Stimulated activated naive CD4-positive, alpha-beta T cell treated with Interleukin-2 at 50 U/mL for 16 hours (primary cell): ENCODE results near the gene EFEMP1.
"Not testable (repeated sequence)": the region's sequence is repeated elsewhere in the genome, so short reads cannot be mapped to it uniquely, and the experiment has no call there.

ENCODE experiments used
- DNase-seq: peaks from one replicate; lab custom pipeline; 2025; lab: John Stamatoyannopoulos, UW

EFEMP1 gene

GRCh38 chr2:55865096-55865835 is 58.3 kb downstream of the EFEMP1 start:
- DNase-seq = no peak

GRCh38 chr2:55864351-55865084 is 59.1 kb downstream of the EFEMP1 start:
- no peak for DNase-seq

DNA sequence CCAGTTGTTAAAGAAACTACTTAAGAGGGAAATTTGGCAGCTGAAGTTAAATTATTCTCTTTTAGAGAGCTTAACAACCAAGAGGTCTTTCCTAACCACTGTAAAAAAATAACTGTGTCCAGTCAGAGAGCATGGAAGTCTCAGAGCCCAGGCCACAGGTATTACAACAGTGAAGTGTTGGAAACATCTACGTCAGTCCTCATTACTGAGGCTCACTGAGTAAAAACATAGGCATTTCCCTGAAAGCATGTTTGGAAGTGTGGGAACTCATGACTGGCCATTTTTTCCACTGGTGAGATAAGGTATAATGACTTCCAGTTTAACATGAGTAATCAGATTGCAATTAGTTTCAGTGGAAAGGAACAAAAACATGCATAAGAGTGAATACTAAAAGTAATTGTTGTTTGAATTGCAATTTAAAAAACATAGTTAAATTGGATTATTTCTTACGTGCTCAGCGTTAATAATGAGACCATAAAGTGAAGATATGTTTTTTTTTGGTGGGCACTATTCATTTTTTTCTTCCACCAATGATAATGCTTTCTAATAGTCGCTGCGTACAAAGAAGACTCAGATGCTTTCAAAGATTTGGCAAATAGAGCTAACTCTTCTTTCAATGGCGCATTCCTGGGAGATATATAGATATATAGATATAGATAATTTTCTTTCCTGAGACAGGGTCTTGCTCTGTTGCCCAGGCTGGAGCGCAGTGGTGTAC is 60.8 kb downstream of the EFEMP1 start:
- no peak for DNase-seq

DNA sequence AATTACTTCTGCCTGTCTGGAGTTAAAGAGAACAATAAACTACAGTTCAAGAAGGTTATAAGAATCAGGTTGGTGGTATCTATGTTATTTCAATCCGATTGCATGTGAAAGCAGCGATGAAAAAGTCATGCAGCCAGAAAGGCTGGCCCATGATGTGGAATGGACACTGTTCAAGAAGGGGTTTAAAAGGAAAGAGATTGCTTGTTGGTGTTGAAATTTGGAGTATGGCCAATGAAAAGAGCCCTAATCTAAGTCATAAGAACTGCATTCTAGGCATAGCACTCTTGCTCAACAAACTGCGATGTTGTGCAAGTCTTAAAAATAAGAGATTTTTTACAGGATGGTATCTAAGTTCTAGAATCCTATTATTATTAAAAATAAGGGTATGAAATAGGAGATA is 61.3 kb downstream of the EFEMP1 start:
- no peak for DNase-seq

DNA sequence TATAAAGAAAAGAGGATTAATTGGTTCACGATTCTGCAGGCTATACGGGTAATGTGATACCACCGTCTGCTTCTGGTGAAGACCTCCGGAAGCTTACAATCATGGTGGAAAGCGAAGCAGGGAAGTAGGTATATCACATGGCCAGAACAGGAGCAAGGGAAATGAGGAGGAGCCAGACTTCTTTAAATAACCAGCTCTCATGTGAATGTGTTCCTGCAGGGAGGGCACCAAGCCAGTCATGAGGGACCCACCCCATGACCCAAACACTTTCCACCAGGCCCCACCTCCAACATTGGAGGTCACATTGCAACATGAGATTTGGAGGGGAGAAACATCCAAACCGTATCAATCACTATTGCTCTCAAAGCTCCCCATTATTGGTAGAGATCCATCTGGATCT is 61.8 kb downstream of the EFEMP1 start:
- no peak for DNase-seq

GRCh38 chr2:55860832-55861231 is 62.8 kb downstream of the EFEMP1 start:
- DNase-seq = no peak

GRCh38 chr2:55859875-55860274 is 63.7 kb downstream of the EFEMP1 start:
- DNase-seq = no peak

GRCh38 chr2:55857766-55858165 is 65.8 kb downstream of the EFEMP1 start:
- no peak for DNase-seq

DNA sequence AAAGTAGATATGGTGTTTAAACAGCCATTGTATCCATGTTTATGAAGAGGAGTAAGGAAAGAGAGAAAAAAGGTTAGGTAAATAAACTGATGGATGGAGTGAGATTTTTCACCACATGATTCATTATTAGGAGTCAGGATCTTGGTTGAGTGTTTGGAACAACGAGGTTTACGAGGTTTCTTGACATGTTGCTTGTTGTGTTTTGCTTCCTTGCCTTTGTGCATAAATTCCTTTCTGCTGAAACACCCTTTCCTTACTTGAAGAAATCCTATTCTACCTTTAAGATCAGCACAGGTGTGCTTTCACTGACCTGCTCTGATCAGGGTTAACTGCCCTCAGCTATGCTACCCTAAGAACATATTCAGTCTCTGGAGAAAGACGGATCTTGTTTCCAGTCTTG is 66.6 kb downstream of the EFEMP1 start:
- DNase-seq = no peak

- no peak for DNase-seq
These were observed 75.5 kb downstream of the EFEMP1 start for GRCh38 chr2:55848096-55848495.

- no peak for DNase-seq
These were observed 77.2 kb downstream of the EFEMP1 start for GRCh38 chr2:55846426-55846825.

- DNase-seq = no peak
These were observed 78.6 kb downstream of the EFEMP1 start for GRCh38 chr2:55844986-55845385.

- DNase-seq = no peak
These were observed 79.6 kb downstream of the EFEMP1 start for GRCh38 chr2:55843994-55844345.

DNA sequence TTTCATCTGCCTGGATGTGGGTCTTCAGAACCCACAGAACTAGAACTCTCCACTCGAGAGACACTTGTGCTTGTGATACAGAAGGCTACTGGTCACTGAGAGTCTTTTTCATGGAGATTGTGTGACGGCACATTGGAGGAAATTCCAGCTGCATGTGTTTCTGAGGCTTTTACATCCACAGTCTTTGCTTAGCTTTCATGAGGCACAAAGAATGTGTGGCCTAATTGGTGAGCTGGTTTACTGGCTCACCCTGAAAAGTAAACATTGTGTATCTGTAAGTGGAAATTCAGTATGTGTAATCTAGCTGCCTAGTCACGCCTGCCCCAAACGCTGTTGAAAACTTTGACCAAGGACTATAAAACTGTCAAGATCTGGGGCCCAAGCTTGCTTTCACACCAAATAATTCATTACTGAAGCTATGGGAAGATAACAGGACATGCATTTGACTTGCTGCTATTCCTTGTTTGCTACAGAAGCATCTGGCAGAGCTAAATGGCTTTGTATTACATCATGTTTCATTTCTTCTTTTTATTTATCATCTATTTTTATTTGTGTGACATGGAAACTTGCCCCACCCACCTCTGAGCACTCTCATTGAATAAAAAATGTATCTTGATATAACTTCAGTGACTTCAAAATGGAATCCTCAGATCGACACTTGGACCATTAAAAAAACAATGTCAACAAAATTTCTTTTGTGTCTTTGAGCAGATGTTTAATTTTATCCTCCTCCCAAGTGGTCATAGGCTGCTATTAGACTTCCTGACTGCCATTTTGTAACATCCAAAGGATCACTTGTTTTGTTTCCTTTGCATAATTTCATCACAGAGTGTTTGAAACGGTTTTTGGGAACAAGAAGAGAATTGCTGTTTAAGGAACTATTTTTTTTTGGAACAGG is 80.2 kb downstream of the EFEMP1 start:
- DNase-seq = no peak

GRCh38 chr2:55842046-55842445 is 81.5 kb downstream of the EFEMP1 start:
- DNase-seq = no peak

DNA sequence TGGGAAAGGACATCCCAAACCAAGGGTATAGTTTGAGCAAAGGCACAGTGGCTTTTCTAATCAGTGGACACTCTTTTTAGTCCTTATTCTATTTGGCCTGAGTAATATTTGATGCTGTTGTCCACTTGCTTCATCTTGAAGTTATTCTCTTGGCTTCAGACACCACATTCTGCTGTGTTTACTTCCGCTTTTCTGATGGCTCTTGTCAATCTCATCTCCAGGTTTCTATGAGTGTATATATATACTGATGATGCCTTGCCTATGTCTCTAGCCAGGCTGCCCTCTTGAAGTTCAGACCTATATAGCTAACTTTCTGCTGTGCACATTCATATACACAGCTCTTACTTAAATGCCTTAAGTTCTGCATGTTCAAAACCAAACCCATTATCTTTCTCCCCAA is 83.1 kb downstream of the EFEMP1 start:
- DNase-seq = no peak

DNA sequence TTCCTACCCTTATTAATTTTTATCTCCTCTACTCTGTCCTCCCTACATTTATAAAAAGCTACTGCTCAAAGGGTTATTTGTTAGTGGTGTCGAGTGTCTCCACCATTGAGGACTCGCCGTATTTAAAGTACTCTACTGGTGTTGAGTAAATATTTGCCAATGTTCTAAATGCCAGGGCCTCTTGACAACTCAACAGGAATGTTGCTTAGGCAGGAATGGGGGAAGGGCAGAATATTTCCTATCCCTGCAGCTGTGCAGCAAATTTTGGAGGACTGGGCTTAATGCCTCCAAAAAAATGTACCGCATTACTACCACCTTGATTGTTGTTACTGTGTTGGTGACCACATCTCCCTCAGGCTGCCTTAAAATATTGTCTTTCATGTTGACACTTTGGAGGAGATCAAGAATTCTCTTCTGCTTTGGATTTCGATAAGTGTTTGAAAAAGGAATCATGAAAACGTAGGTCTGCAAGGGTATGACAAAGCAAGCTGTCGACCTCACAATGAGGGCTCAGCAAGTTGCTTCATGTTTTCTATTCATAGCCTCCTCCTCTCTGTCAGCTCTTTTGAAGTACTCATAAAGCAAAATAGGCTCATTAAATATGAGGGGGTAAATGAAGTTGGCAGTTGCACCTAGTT is 84.3 kb downstream of the EFEMP1 start:
- no peak for DNase-seq

- DNase-seq = no peak
These were observed 84.9 kb downstream of the EFEMP1 start for GRCh38 chr2:55838653-55839052.

DNA sequence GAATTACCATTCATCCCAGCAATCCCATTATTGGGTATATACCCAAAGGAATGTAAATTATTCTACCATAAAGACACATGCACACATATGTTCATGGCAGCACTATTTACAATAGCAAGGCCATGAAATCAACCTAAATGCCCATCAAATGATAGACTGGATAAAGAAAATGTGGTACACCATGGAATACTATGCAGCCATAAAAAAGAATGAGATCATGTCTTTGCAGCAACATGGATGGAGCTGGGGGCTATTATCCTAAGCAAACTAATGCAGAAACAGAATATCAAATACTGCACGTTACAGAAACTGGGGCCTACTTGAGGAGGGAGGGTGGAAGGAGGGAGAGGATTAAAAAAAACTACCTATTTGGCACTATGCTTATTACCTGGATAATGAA is 85.5 kb downstream of the EFEMP1 start:
- not testable (repeated sequence) for DNase-seq

GRCh38 chr2:55837073-55837472 is 86.5 kb downstream of the EFEMP1 start:
- DNase-seq = no peak

- not testable (repeated sequence) for DNase-seq
These were observed 91.7 kb downstream of the EFEMP1 start for GRCh38 chr2:55831671-55832410.
